ENCODE measurements around the gene GBF1. TPM values are rescaled to one million over a fixed set of nuclear protein-coding genes. Genes with fewer than 3 reads are reported as not detected.

The GBF1 gene
- total and polyA plus RNA-seq, 4 donors, result 6.0 to 27.2 (median 15.2) TPM

DNA sequence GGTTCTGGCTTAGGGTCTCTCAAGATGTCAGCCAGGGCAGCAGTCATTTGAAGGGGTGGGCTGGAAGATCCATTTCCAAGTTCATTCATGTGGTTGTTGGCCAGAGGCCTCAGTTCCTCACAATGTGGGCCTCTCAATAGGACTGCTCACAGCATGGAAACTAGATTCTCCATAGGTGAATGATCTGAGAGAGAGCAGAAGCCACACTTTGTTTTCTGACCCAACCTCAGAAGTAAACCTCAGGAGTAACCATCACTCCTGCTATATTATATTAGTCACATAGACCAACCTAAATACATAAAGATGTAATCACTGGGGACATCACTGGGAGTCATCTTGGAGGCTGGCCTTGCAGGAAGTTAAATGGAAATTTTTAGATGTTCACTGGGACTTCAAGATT is 42.2 kb downstream of the GBF1 start:
- Histone ChIP-seq H3K9me3 (ENCODE audit: control insufficient read depth in 4 of 4, low read length in 3 of 4) (no peaks in the 10 kb centered on the region), H3K9ac (ENCODE audit: low read depth in 1 of 2, low read length in 2 of 2) (no peak overlapping the region), H3K27me3 (ENCODE audit: control insufficient read depth in 4 of 4, insufficient read depth in 4 of 4, low read length in 3 of 4) (no peaks in the 10 kb centered on the region), H3K4me1 (ENCODE audit: control insufficient read depth in 4 of 4, insufficient read depth in 4 of 4, low read length in 3 of 4) (peaks cover 2 to 21% (median 10%) of the 10 kb centered on the region in 4 donors), H3K36me3 (ENCODE audit: control insufficient read depth in 4 of 4, insufficient read depth in 3 of 4, low read depth in 1 of 4, low read length in 3 of 4) (peaks cover 0 to 5% (median under 1%) of the 10 kb centered on the region in 4 donors), H3K27ac (ENCODE audit: low read depth in 1 of 2, low read length in 2 of 2) (no peak overlapping the region), H3K4me3 (ENCODE audit: low read depth in 1 of 3, low read length in 3 of 3) (no peak overlapping the region)
- DNase-seq (ENCODE audit: low spot score), result no peak
- TF ChIP-seq FOXA1 (IDR thresholded peaks at IDR 0.05), result no peak
- no peak for TF ChIP-seq EGR1 (IDR thresholded peaks at IDR 0.05; ENCODE audit: low read depth in 2 of 2)

DNA sequence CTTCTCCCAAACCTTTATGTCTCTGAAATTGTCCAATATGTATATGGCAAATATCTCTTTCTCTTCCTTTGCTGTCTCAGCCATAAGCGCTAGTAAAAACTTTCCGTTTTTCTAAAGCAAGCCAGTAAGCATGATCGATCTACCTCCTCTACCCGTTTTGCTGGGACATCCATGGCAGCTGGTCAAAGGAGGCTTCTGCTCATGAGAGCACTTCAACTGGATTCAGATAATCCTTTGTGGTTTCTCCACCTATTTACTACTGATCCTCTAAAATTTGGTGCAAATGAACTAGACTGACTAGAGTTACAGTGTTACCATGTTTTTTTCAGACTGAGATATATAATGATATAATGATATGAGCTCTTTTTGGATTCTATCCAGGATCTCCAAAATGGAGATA is 42.7 kb downstream of the GBF1 start:
- H3K27ac ChIP-seq (ENCODE audit: low read depth in 1 of 2, low read length in 2 of 2), result no peak overlapping the region
- DNase-seq (ENCODE audit: low spot score), result no peak
- TF ChIP-seq, protein P1, sequence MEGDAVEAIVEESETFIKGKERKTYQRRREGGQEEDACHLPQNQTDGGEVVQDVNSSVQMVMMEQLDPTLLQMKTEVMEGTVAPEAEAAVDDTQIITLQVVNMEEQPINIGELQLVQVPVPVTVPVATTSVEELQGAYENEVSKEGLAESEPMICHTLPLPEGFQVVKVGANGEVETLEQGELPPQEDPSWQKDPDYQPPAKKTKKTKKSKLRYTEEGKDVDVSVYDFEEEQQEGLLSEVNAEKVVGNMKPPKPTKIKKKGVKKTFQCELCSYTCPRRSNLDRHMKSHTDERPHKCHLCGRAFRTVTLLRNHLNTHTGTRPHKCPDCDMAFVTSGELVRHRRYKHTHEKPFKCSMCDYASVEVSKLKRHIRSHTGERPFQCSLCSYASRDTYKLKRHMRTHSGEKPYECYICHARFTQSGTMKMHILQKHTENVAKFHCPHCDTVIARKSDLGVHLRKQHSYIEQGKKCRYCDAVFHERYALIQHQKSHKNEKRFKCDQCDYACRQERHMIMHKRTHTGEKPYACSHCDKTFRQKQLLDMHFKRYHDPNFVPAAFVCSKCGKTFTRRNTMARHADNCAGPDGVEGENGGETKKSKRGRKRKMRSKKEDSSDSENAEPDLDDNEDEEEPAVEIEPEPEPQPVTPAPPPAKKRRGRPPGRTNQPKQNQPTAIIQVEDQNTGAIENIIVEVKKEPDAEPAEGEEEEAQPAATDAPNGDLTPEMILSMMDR (IDR thresholded peaks at IDR 0.05; ENCODE audit: low read depth, low read length, missing input control), result no peak
- TF ChIP-seq NR2F2 (IDR thresholded peaks at IDR 0.05) (no peak), FOXA1 (IDR thresholded peaks at IDR 0.05) (no peak), TAF1 (conservative IDR thresholded peaks at IDR 0.05) (no peak), RXRA (IDR thresholded peaks at IDR 0.05) (no peak), JUND (IDR thresholded peaks at IDR 0.05) (no peak), YY1 (IDR thresholded peaks at IDR 0.05) (no peak), HNF4A (conservative IDR thresholded peaks at IDR 0.05) (no peak), RAD21 (IDR thresholded peaks at IDR 0.05) (no peak)
- TF ChIP-seq, protein P2, sequence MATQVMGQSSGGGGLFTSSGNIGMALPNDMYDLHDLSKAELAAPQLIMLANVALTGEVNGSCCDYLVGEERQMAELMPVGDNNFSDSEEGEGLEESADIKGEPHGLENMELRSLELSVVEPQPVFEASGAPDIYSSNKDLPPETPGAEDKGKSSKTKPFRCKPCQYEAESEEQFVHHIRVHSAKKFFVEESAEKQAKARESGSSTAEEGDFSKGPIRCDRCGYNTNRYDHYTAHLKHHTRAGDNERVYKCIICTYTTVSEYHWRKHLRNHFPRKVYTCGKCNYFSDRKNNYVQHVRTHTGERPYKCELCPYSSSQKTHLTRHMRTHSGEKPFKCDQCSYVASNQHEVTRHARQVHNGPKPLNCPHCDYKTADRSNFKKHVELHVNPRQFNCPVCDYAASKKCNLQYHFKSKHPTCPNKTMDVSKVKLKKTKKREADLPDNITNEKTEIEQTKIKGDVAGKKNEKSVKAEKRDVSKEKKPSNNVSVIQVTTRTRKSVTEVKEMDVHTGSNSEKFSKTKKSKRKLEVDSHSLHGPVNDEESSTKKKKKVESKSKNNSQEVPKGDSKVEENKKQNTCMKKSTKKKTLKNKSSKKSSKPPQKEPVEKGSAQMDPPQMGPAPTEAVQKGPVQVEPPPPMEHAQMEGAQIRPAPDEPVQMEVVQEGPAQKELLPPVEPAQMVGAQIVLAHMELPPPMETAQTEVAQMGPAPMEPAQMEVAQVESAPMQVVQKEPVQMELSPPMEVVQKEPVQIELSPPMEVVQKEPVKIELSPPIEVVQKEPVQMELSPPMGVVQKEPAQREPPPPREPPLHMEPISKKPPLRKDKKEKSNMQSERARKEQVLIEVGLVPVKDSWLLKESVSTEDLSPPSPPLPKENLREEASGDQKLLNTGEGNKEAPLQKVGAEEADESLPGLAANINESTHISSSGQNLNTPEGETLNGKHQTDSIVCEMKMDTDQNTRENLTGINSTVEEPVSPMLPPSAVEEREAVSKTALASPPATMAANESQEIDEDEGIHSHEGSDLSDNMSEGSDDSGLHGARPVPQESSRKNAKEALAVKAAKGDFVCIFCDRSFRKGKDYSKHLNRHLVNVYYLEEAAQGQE (IDR thresholded peaks at IDR 0.05), result no peak
- TF ChIP-seq, protein P3, sequence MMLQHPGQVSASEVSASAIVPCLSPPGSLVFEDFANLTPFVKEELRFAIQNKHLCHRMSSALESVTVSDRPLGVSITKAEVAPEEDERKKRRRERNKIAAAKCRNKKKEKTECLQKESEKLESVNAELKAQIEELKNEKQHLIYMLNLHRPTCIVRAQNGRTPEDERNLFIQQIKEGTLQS (IDR thresholded peaks at IDR 0.05), result no peak
- no peaks in the 10 kb centered on the region for H3K9me3 ChIP-seq (ENCODE audit: control insufficient read depth in 4 of 4, low read length in 3 of 4)
- peaks cover 2 to 19% (median 10%) of the 10 kb centered on the region in 4 donors for H3K4me1 ChIP-seq (ENCODE audit: control insufficient read depth in 4 of 4, insufficient read depth in 4 of 4, low read length in 3 of 4)
- H3K27me3 ChIP-seq (ENCODE audit: control insufficient read depth in 4 of 4, insufficient read depth in 4 of 4, low read length in 3 of 4), result no peaks in the 10 kb centered on the region
- H3K9ac ChIP-seq (ENCODE audit: low read depth in 1 of 2, low read length in 2 of 2), result no peak overlapping the region
- H3K4me3 ChIP-seq (ENCODE audit: low read depth in 1 of 3, low read length in 3 of 3), result no peak overlapping the region
- H3K36me3 ChIP-seq (ENCODE audit: control insufficient read depth in 4 of 4, insufficient read depth in 3 of 4, low read depth in 1 of 4, low read length in 3 of 4), result peaks cover 0 to 5% (median under 1%) of the 10 kb centered on the region in 4 donors
- WGBS, result 97% methylated on average over 4 of the region's 4 CpGs

DNA sequence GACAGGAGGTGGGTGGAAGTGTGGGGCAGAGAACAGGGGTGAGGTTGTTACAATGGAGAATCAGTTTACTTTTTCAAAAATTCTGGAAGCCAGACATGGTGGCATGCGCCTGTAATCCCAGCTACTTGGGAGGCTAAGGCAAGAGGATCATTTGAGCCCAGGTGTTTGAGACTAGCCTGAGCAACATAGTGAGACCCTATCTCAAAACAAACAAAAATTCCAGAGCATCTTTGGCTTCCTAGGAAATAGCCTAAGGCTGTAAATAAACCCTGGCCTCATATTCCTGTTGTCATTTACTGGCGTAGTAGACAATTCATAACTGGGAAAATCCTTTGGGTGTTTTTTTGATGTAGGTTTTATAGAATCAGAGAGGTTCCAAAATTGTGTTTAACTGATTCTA is 44.0 kb downstream of the GBF1 start:
- 95% methylated on average over 2 of the region's 2 CpGs for WGBS
- H3K4me3 ChIP-seq (ENCODE audit: low read depth in 1 of 3, low read length in 3 of 3), result no peak overlapping the region
- peaks cover 0 to 8% (median 2%) of the 10 kb centered on the region in 4 donors for H3K4me1 ChIP-seq (ENCODE audit: control insufficient read depth in 4 of 4, insufficient read depth in 4 of 4, low read length in 3 of 4)
- TF ChIP-seq, protein P1 (IDR thresholded peaks at IDR 0.05; ENCODE audit: low read depth, low read length, missing input control), result no peak
- TF ChIP-seq FOXA1 (IDR thresholded peaks at IDR 0.05), result no peak
- TF ChIP-seq NR2F2 (IDR thresholded peaks at IDR 0.05), result no peak
- TF ChIP-seq RXRA (IDR thresholded peaks at IDR 0.05), result no peak
- TF ChIP-seq YY1 (IDR thresholded peaks at IDR 0.05), result no peak
- TF ChIP-seq, protein P2 (IDR thresholded peaks at IDR 0.05), result no peak
- TF ChIP-seq, protein P4, sequence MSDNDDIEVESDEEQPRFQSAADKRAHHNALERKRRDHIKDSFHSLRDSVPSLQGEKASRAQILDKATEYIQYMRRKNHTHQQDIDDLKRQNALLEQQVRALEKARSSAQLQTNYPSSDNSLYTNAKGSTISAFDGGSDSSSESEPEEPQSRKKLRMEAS (IDR thresholded peaks at IDR 0.05), result no peak
- no peak for TF ChIP-seq RAD21 (IDR thresholded peaks at IDR 0.05)
- no peak for TF ChIP-seq JUND (IDR thresholded peaks at IDR 0.05)

More for the DNA sequence above, 44.0 kb downstream of the GBF1 start:
- Histone ChIP-seq H3K27ac (ENCODE audit: low read depth in 1 of 2, low read length in 2 of 2) (no peak overlapping the region), H3K9ac (ENCODE audit: low read depth in 1 of 2, low read length in 2 of 2) (no peak overlapping the region), H3K9me3 (ENCODE audit: control insufficient read depth in 4 of 4, low read length in 3 of 4) (no peaks in the 10 kb centered on the region), H3K27me3 (ENCODE audit: control insufficient read depth in 4 of 4, insufficient read depth in 4 of 4, low read length in 3 of 4) (no peaks in the 10 kb centered on the region), H3K36me3 (ENCODE audit: control insufficient read depth in 4 of 4, insufficient read depth in 3 of 4, low read depth in 1 of 4, low read length in 3 of 4) (peaks cover 0 to 5% (median under 1%) of the 10 kb centered on the region in 4 donors)
- no peak for DNase-seq (ENCODE audit: low spot score)
